HCT116 (cell line): ENCODE measurements around the gene HEMK1. TPM values are rescaled to one million over a fixed set of nuclear protein-coding genes. Genes with fewer than 3 reads are reported as not detected.

Experiments used
- ATAC-seq: fragments of 200-7000 bp; cut with Tn5 transposase; 2 replicates; pipeline ENCODE4 v1.9.1; 2020; ENCODE audit warnings: mild to moderate bottlenecking, moderate library complexity
- BruUV-seq: library from RNA; stranded (reverse); fragments of 400-500 nt; replicated peaks from 2 replicates; lab custom pipeline; 2021; lab: Mats Ljungman, UMichigan
- CTCF ChIA-PET: fragments of 300-600 bp; sonication (Branson Sonifier 250); formaldehyde crosslinking; loops from one replicate; lab custom pipeline; 2021; ENCODE audit warnings: antibody characterized with exemption; lab: Charles Lee
- POLR2A ChIA-PET: fragments of 300-600, 350-600 bp; sonication (Branson Sonifier 250); formaldehyde crosslinking; loops from one replicate; lab custom pipeline; 2021; ENCODE audit warnings: antibody characterized with exemption; lab: Charles Lee
- RAD21 ChIA-PET, 2 experiments: fragments of 300-600 bp; sonication (Branson Sonifier 250); formaldehyde crosslinking; loops; one replicate each; lab custom pipeline; 2023; ENCODE audit warnings: low total read pairs in 2 of 2; ENCODE audit not compliant: uncharacterized antibody in 2 of 2, unreplicated experiment in 2 of 2, low non-redundant PET in 1 of 2; lab: Charles Lee
- DNase-seq: peaks from one replicate; pipeline ENCODE4 v3.0.0-alpha.2; 2010; ENCODE audit warnings: low read depth, low spot score
- H2AFZ ChIP-seq: fragments of 200-600 bp; shearing (Covaris generic), sonication (generic); 2 replicates; pipeline ENCODE4 v1.6.1; 2017; ENCODE audit warnings: low read depth, mixed run types, mixed read lengths, antibody characterized with exemption, low read length; ENCODE audit not compliant: poor library complexity, severe bottlenecking
- H3K27ac ChIP-seq: 2 replicates; pipeline ENCODE4 v1.5.1; 2012; ENCODE audit warnings: low read depth, low read length
- H3K27me3 ChIP-seq: fragments of 200-600 bp; sonication (generic); 2 replicates; pipeline ENCODE4 v1.6.1; 2016; ENCODE audit warnings: mixed run types, low read length, mixed read lengths; ENCODE audit not compliant: insufficient read depth
- H3K36me3 ChIP-seq, 2 experiments: fragments of 200-500 bp in 1 of 2; fragments of 200-600 bp in 1 of 2; sonication (Bioruptor generic) in 1 of 2; sonication (generic) in 1 of 2; 2 replicates each; pipeline versions ENCODE4 v1.5.1 to v1.6.1; 2014 to 2016; ENCODE audit warnings: low read length in 2 of 2, inconsistent platforms in 1 of 2, mixed read lengths in 1 of 2, mixed run types in 1 of 2; ENCODE audit not compliant: insufficient read depth in 2 of 2, control insufficient read depth in 1 of 2
- H3K4me1 ChIP-seq, 2 experiments: fragments of 200-600 bp in 1 of 2; sonication (generic) in 1 of 2; 2 replicates each; pipeline versions ENCODE4 v1.5.1 to v1.6.1; 2012 to 2017; ENCODE audit warnings: low read length in 2 of 2, inconsistent platforms in 1 of 2, mild to moderate bottlenecking in 1 of 2, mixed read lengths in 1 of 2, mixed run types in 1 of 2, moderate library complexity in 1 of 2; ENCODE audit not compliant: insufficient read depth in 2 of 2, control insufficient read depth in 1 of 2
- H3K4me2 ChIP-seq: fragments of 200-600 bp; sonication (generic); 2 replicates; pipeline ENCODE4 v1.6.1; 2017; ENCODE audit warnings: mixed run types, low read length, mixed read lengths
- H3K4me3 ChIP-seq, 2 experiments: fragments of 200-600 bp in 1 of 2; sonication (generic) in 1 of 2; replicated peaks in 1 of 2; 2 replicates each; pipeline ENCODE4 v1.5.1; 2011 to 2016; ENCODE audit warnings: low read length in 2 of 2, control low read depth in 1 of 2, low read depth in 1 of 2, mild to moderate bottlenecking in 1 of 2, mixed read lengths in 1 of 2, mixed run types in 1 of 2
- H3K79me2 ChIP-seq: fragments of 200-600 bp; sonication (generic); 2 replicates; pipeline ENCODE4 v1.6.1; 2017; ENCODE audit warnings: mild to moderate bottlenecking, mixed run types, low read length, moderate library complexity, mixed read lengths; ENCODE audit not compliant: insufficient read depth
- H3K9ac ChIP-seq: fragments of 200-600 bp; sonication (generic); 2 replicates; pipeline ENCODE4 v1.6.1; 2016; ENCODE audit warnings: low read length, mixed read lengths
- H3K9me2 ChIP-seq: fragments of 200-600 bp; sonication (generic), shearing (Covaris generic); 2 replicates; pipeline ENCODE4 v1.6.1; 2017; ENCODE audit warnings: mixed run types, mild to moderate bottlenecking, moderate library complexity; ENCODE audit not compliant: insufficient read depth
- H3K9me3 ChIP-seq, 2 experiments: fragments of 200-500 bp in 1 of 2; fragments of 200-600 bp in 1 of 2; sonication (Bioruptor generic) in 1 of 2; sonication (generic) in 1 of 2; 2 replicates each; pipeline ENCODE4 v1.6.1; 2014 to 2017; ENCODE audit warnings: low read length in 2 of 2, mixed read lengths in 2 of 2, inconsistent platforms in 1 of 2, low read depth in 1 of 2, mild to moderate bottlenecking in 1 of 2, mixed run types in 1 of 2, moderate library complexity in 1 of 2; ENCODE audit not compliant: control insufficient read depth in 1 of 2, insufficient read depth in 1 of 2
- H4K20me1 ChIP-seq: fragments of 200-600 bp; sonication (generic), shearing (Covaris generic); 2 replicates; pipeline ENCODE4 v1.6.1; 2017; ENCODE audit warnings: mixed run types, mild to moderate bottlenecking, moderate library complexity; ENCODE audit not compliant: insufficient read depth
- CBX3 ChIP-seq: IDR thresholded peaks from 2 replicates; pipeline ENCODE4 v1.6.1; 2012; ENCODE audit warnings: low read depth
- EGR1 ChIP-seq: IDR thresholded peaks from 2 replicates; pipeline ENCODE4 v1.6.1; 2012; ENCODE audit warnings: low read depth
- EZH2 ChIP-seq: fragments of 200-600 bp; sonication (generic); IDR thresholded peaks from 2 replicates; pipeline ENCODE4 v1.6.1; 2017; ENCODE audit warnings: antibody characterized with exemption, mixed run types
- EZH2phosphoT487 ChIP-seq: fragments of 200-600 bp; IDR thresholded peaks from 2 replicates; pipeline ENCODE4 v1.6.1; 2018; ENCODE audit warnings: antibody characterized with exemption, borderline replicate concordance
- POLR2A ChIP-seq: IDR thresholded peaks from 2 replicates; pipeline ENCODE4 v1.7.0; 2011; ENCODE audit warnings: borderline replicate concordance; ENCODE audit not compliant: insufficient read depth, insufficient read length; ENCODE audit errors: extremely low read depth
- REST ChIP-seq: IDR thresholded peaks from 2 replicates; pipeline ENCODE4 v1.6.1; 2012; ENCODE audit warnings: low read depth
- SP1 ChIP-seq: IDR thresholded peaks from 2 replicates; pipeline ENCODE4 v1.6.1; 2012; ENCODE audit warnings: low read depth
- SRF ChIP-seq: IDR thresholded peaks from 2 replicates; pipeline ENCODE4 v1.6.1; 2012; ENCODE audit warnings: low read depth
- TCF7L2 ChIP-seq: IDR thresholded peaks from 2 replicates; pipeline ENCODE4 v1.7.0; 2011; ENCODE audit warnings: borderline replicate concordance, inconsistent platforms; ENCODE audit not compliant: insufficient read depth, insufficient read length; ENCODE audit errors: extremely low read depth
- ZBTB33 ChIP-seq: IDR thresholded peaks from 2 replicates; pipeline ENCODE4 v1.6.1; 2011; ENCODE audit warnings: mild to moderate bottlenecking, low read length, moderate library complexity; ENCODE audit not compliant: insufficient replicate concordance; ENCODE audit errors: extremely low read depth
- ZFX ChIP-seq: fragments of 450-650 bp; IDR thresholded peaks from 2 replicates; pipeline ENCODE4 v1.6.1; 2017
- ZNF274 ChIP-seq: fragments of 200-500 bp; sonication (Bioruptor generic); IDR thresholded peaks from 2 replicates; pipeline ENCODE4 v1.6.1; 2014; ENCODE audit warnings: mild to moderate bottlenecking, low read depth, low read length, inconsistent platforms
- intact Hi-C: fragments of 100-400 bp; cut with micrococcal nuclease; formaldehyde crosslinking; loops from 2 replicates; pipeline ENCODE4 v1.10.0; 2022
- total RNA-seq: library from RNA; stranded (reverse); gene quantifications from one replicate; pipeline ENCODE4 v1.2.1, GENCODE V29; 2021; ENCODE audit not compliant: unreplicated experiment
- TF ChIP-seq, protein P1 (sequence below): IDR thresholded peaks from 2 replicates; pipeline ENCODE4 v1.6.1; 2012

Gene HEMK1
- total RNA-seq, 1 experiment from 2014 or later: 20.5 TPM

DNA sequence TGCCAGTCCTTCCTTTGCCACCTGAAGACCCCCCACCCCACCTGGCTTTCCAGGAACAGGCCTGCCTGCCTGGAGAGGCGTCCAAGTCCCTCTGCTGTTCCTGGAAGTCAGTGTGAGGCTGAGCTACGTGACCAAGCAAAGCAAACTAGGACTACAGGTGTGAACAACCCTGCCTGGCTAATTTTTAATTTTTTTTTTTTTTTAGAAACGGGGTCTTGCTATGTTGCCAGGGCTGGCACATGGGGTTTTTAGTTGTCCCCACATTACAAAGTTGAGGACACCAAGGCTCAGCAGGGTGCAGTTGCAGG lies 17.4 kb downstream of the HEMK1 start:
- ChIA-PET CTCF (interaction anchor here (1.5 kb wide), 1 partner anchor 25 kb away, joined by 3 read pairs; the partner anchor contains the start of gene CISH), POLR2A (no interaction called here), RAD21 (interaction anchor here in 1 of 2 experiments (0.7 kb wide), 1 partner anchor 999 kb away, joined by 3 read pairs; no protein-coding TSS in a partner anchor)
- Histone ChIP-seq H3K9ac (no peak overlapping the region), H3K36me3 (no peaks in the 10 kb centered on the region), H3K4me3 (no peak overlapping the region), H3K9me3 (no peaks in the 10 kb centered on the region), H3K4me2 (no peak overlapping the region), H3K27me3 (no peaks in the 10 kb centered on the region), H3K27ac (no peak overlapping the region), H2AFZ (no peak overlapping the region)
- no peak for DNase-seq
- TF ChIP-seq ZFX (no peak), EZH2 (no peak), SRF (no peak), TCF7L2 (no peak), REST (no peak), ZBTB33 (no peak), EGR1 (no peak), EZH2phosphoT487 (no peak), CBX3 (no peak), POLR2A (no peak), SP1 (no peak), ZNF274 (no peak)
- TF ChIP-seq, protein P1, sequence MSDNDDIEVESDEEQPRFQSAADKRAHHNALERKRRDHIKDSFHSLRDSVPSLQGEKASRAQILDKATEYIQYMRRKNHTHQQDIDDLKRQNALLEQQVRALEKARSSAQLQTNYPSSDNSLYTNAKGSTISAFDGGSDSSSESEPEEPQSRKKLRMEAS: no peak
- TF ChIP-seq, all 23 proteins: peak for 0
- intact Hi-C loops: no loop called here
- peaks cover 7 to 12% of the 10 kb centered on the region in 2 experiments; a peak in 3 of 4 replicates for H3K4me1 ChIP-seq
- no peaks in the 10 kb centered on the region for H3K9me2 ChIP-seq
- H3K79me2 ChIP-seq: no peaks in the 10 kb centered on the region
- H4K20me1 ChIP-seq: no peaks in the 10 kb centered on the region
- BruUV-seq: no TSS peak
- no peak for ATAC-seq
